Activated effector memory CD4-positive, alpha-beta T cell treated with anti-CD3 and anti-CD28 coated beads, Interleukin-2, amount 50 U/mL, for 16 hours (primary cell): ENCODE results near the gene SAMD4A.

ENCODE experiments used
- DNase-seq: peaks from one replicate; pipeline ENCODE4 v3.0.0-alpha.2; 2020

The SAMD4A gene

GRCh38 chr14:54686871-54687749, 120.2 kb downstream of the SAMD4A start:
- DNase-seq, result no peak

DNA sequence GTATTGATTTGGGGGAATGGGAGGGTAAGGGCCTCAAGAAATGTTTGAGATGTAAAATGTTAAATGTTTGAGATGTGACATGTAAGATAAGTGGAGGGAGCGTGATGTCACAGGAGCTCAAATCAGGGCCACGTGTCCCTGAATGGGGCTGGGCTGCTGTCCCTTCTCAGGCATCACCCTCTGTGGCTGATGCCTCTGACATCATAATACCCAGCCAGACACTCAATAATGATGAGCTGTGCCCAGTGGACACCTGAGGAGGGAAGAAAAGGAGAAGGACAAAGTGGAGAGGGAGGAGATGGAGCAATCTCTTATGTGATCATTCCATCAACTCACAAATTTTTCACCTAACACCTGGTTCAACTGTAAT, 120.8 kb downstream of the SAMD4A start:
- DNase-seq, result no peak

GRCh38 chr14:54688229-54688628, 121.3 kb downstream of the SAMD4A start:
- no peak for DNase-seq

DNA sequence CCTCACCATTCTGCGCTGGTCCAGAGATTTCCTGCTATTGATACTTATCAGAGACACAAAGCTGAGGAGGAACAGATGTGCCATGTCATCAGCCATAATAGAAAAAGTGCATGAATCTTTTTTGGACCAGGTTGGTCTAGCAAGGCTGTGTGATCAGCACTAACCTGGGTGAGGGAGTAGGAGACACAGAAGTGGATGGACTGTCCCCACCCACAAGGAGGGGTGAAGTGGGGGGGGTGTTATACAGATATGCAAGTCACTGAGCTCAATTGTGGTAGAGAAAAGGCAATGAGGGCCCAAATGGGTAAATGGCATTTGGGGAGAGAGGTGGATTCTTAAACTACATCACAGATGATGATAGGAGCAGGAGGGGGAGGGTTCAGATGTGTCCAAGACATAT, 123.0 kb downstream of the SAMD4A start:
- no peak for DNase-seq

DNA sequence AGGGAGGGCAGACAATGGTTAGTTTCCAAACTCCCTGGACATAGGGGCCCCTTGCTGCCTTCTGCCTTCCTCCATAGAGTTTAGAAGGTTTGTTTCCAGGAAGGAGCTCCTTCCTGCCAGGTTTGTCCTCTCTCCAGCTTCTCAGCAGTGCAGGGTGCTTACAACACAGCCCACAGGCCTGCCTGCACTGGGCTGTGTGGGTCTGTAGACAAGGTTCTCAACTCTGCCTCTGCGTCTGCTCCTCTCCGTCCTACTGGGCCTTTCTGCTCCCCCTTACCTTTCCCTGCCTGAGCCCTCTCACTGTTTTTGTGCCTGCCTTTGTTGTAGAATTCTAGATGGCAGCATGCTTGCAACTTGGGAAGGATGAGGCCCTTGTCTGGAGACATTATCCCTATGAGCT, 124.0 kb downstream of the SAMD4A start:
- no peak for DNase-seq

GRCh38 chr14:54691525-54692283, 124.8 kb downstream of the SAMD4A start:
- DNase-seq, result peak; percentile 80

DNA sequence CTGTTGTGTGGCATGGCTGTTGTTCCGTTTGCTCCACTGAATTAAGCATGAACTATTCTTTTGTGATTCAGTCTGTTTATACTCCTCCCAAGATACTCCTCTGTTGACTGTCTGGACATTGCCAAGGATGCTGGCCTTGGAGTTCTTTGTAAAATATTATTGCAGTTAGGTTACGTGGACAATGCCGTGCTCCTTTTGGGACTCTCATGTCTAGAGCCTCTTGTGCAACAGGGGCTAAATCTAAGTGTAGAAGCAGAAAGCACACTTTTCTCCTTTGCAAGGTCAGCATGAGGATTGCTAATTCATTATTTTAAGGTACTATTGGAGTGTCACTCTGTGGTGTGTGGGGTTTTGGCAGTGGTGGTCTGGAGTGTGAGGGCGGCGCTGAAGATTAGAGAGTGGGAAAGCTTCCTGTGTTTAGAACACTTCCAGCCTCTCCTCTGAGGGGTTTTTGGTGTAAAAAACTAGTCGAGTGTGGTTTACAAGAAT, 125.4 kb downstream of the SAMD4A start:
- DNase-seq, result no peak

- DNase-seq, result no peak
Measured at GRCh38 chr14:54693761-54694160, 126.8 kb downstream of the SAMD4A start.

GRCh38 chr14:54695196-54695595, 128.3 kb downstream of the SAMD4A start:
- DNase-seq, result no peak

DNA sequence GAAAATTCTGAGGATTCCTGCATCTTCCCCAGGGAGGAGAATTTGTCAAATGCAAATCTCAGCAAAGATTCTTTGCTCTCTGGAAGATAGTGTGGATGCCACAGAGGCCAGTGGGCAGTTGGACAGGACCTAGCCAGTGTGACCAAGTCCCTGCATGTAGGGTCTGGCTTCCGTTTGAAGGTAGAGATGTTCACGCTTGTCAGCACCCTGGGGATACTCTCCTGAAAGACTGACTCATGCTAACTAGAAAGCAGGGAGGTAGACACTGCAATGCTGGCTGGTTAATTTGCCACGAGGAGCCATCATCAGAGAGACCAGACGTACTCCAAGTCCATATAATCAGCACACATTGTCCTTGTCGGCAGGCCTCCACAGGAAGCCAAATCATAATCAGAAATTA, 130.1 kb downstream of the SAMD4A start:
- no peak for DNase-seq

- DNase-seq, result no peak
Measured at GRCh38 chr14:54697803-54698202, 130.9 kb downstream of the SAMD4A start.

- DNase-seq, result no peak
Measured at GRCh38 chr14:54698501-54698900, 131.6 kb downstream of the SAMD4A start.

- DNase-seq, result no peak
Measured at GRCh38 chr14:54698966-54699530, 132.1 kb downstream of the SAMD4A start.

GRCh38 chr14:54699735-54700134, 132.8 kb downstream of the SAMD4A start:
- DNase-seq, result no peak

DNA sequence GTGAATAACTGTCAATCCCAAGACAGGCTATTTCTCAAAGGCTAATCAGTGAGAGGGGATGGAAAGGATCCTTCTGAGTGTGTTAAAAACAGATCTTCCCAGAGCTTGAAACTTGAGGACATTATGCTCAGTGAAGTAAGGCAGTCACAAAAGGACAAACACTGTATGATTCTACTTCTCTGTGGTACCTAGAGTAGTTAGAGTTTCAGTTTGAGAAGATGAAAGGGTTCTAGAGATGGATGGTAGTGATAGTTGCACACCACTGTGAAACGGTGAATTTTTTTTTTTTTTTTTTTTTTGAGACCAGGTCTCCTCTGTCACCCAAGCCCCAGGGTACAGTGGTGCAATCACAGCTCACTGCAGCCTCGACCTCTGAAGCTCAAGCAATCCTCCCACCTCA, 133.8 kb downstream of the SAMD4A start:
- no peak for DNase-seq

DNA sequence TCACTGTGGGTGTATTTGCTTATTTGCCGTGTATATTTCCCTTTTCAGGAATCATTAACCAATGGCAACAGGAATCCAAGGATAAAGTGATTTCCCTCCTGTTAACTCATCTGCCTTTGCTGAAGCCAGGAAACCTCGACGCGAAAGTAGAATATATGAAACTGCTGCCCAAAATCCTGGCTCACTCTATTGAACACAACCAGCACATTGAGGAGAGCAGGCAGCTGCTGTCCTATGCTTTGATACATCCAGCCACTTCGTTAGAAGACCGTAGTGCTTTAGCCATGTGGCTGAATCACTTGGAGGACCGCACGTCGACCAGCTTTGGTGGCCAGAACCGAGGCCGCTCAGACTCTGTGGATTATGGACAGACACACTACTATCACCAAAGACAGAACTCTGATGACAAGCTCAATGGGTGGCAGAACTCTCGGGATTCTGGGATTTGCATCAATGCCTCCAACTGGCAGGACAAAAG, 135.1 kb downstream of the SAMD4A start:
- DNase-seq, result no peak

DNA sequence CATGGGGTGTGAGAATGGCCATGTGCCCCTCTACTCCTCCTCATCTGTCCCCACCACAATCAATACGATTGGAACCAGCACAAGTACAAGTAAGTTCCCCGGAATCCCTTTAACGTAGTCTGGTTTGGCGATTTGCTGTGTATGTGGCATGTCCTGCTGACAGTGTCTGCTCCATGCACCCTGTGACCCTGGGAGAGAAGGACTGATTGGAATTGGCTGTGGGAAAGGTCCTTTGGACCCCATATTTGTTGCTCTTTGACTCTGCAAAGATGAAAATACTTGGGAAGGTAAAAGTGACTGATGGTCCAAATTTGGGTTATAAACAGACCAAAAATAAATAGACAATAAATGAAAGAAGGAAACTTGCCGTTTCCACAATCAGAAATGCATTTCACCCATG, 135.6 kb downstream of the SAMD4A start:
- DNase-seq, result no peak

- no peak for DNase-seq
Measured at GRCh38 chr14:54703082-54703481, 136.2 kb downstream of the SAMD4A start.

DNA sequence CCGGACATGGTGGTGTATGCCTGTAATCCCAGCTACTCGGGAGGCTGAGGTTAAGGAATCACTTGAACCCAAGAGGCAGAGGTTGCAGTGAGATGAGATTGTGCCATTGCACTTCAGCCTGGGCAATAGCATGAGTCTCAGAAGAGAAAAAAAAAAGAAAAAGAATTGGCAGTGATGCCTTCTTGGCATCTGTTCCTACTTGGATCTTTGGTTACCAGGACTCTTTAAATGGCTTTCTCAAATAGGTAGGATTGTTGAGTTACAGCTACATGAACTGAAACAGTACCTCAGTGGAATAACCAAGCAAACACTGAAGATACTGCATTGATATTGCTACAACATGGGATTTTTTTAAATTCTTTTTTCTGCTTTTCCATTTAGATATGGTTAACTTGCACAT, 136.8 kb downstream of the SAMD4A start:
- no peak for DNase-seq

DNA sequence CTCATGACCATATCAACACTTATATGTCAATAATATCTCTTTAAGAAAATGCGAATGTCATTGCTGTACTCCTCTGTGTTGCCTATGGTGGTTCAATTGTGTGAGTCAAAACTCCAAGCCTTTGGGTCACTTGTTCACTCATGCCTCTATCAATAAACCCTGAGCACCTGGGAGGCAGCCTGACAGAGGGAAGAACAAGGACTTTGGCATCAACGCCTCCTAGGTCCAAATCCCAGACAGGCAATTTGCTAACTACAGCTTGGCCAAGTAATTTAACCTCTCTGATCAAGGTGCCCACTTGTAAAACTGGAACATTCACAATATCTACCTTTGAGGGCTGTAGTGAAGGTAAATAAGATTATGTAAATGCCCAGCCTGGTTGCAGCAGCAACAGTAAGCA, 137.8 kb downstream of the SAMD4A start:
- no peak for DNase-seq

DNA sequence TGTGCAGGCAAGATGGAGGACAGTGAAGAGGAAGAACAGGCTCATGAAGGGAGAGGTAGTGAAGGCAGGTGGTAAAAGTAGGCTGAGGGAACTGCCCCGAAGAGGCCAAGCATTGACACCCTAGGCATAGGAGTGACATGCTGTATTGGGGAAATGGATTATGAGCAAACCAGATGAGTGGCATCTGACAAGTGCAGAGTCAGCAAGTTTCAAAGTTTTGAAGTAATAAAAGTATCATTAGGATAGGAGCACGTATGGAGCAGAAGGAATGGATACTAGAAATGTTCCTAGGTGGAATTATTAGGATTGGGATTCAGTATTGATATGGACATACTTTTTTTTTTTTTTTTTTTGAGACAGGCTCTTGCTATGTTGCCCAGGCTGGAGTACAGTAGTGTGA, 139.8 kb downstream of the SAMD4A start:
- DNase-seq, result no peak

DNA sequence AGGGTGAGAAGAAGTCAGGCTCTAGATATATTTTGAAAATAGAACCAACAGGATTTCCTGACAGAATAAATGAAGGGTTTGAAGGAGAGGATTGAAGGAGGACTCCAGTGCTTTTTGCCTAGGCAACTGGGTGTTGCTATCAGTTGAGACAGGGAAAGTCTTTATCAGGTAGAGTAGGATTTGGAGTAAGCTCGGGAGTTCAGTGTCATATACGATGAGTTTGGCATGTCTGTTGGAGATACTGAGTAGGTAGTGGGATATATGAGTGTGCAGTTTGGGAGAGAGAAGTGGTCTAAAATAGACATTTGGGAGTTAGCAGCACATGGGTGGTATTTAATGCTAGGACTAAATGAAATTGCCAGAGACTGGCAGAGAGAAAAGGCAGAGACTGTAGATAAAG, 141.2 kb downstream of the SAMD4A start:
- DNase-seq, result no peak

GRCh38 chr14:54708982-54709381, 142.1 kb downstream of the SAMD4A start:
- DNase-seq, result no peak

GRCh38 chr14:54709444-54709843, 142.5 kb downstream of the SAMD4A start:
- DNase-seq, result no peak
